NT2/D1 (cell line): ENCODE data around the gene NAIF1.

Experiments
- SUZ12 ChIP-seq: IDR thresholded peaks from 2 replicates; pipeline ENCODE4 v1.6.1; 2011; ENCODE audit not compliant: insufficient read length, insufficient read depth; ENCODE audit errors: extremely low read depth
- YY1 ChIP-seq: IDR thresholded peaks from 2 replicates; pipeline ENCODE4 v1.6.1; 2011; ENCODE audit not compliant: insufficient read length, insufficient read depth

- TF ChIP-seq YY1 = no peak
- TF ChIP-seq SUZ12 = no peak
Observed at GRCh38 chr9:128088253-128088945, 21.3 kb upstream of the NAIF1 start.
